ENCODE results near the gene PBX1.

DNA sequence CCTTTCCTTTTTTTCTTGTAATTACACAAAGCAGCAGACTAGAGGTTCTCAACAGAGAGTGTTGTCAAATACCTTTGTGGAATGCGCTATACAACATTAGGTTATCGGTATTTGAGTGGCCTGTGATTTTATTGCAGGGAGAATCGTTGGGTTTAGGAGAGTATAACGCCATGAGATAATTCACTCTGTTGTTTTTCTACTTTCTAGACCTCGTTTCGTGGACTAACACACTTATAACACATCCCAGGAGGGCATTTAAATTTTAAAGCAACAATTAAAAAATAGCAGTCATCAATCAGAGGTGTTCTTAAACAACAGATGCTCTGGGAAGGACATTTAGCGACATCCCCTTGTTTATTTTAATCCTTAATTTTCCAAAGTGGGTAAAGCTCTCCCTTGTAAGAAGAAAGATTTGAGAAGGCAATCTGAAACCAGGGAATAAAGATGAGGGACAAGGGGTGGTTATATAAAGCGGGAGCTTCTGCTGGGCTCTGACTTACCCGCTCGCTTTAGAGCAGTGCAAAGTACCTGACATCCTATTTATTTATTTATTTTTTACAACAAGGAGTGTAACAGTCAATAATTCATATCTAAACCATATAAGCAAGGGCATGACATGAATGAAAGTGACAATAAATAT, 4.9 kb downstream of the PBX1 start:
- TF ChIP-seq, protein P1, sequence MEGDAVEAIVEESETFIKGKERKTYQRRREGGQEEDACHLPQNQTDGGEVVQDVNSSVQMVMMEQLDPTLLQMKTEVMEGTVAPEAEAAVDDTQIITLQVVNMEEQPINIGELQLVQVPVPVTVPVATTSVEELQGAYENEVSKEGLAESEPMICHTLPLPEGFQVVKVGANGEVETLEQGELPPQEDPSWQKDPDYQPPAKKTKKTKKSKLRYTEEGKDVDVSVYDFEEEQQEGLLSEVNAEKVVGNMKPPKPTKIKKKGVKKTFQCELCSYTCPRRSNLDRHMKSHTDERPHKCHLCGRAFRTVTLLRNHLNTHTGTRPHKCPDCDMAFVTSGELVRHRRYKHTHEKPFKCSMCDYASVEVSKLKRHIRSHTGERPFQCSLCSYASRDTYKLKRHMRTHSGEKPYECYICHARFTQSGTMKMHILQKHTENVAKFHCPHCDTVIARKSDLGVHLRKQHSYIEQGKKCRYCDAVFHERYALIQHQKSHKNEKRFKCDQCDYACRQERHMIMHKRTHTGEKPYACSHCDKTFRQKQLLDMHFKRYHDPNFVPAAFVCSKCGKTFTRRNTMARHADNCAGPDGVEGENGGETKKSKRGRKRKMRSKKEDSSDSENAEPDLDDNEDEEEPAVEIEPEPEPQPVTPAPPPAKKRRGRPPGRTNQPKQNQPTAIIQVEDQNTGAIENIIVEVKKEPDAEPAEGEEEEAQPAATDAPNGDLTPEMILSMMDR (IDR thresholded peaks at IDR 0.05): no peak
- TF ChIP-seq POLR2A (IDR thresholded peaks at IDR 0.05; ENCODE audit: low read depth) (no peak), EP300 (IDR thresholded peaks at IDR 0.05) (no peak)
